IMR-90 (cell line): ENCODE results near the gene CA6.

Experiments
- CEBPB ChIP-seq: IDR thresholded peaks from 2 replicates; pipeline ENCODE4 v1.6.1; 2012; ENCODE audit warnings: low read depth, low read length, improper control_type of control experiment
- CHD1 ChIP-seq: IDR thresholded peaks from 2 replicates; pipeline ENCODE4 v1.6.1; 2012; ENCODE audit warnings: low read depth, low read length, improper control_type of control experiment
- CTCF ChIP-seq: conservative IDR thresholded peaks from 2 replicates; pipeline ENCODE4 v1.5.1; 2012; ENCODE audit warnings: mild to moderate bottlenecking, low read depth, low read length, improper control_type of control experiment
- FOS ChIP-seq: fragments of 150-350 bp; IDR thresholded peaks from 2 replicates; pipeline ENCODE4 v1.6.1; 2016; ENCODE audit warnings: low read depth, low read length
- MXI1 ChIP-seq: IDR thresholded peaks from 2 replicates; pipeline ENCODE4 v1.6.1; 2012; ENCODE audit warnings: low read depth, mild to moderate bottlenecking, low read length, moderate library complexity, borderline replicate concordance
- POLR2A ChIP-seq: IDR thresholded peaks from 2 replicates; pipeline ENCODE4 v1.6.1; 2012; ENCODE audit warnings: mild to moderate bottlenecking, low read depth, low read length
- RAD21 ChIP-seq: IDR thresholded peaks from 2 replicates; pipeline ENCODE4 v1.6.1; 2012; ENCODE audit warnings: low read length, improper control_type of control experiment
- SMC3 ChIP-seq: fragments of 150-350 bp; IDR thresholded peaks from 2 replicates; pipeline ENCODE4 v1.6.1; 2016; ENCODE audit warnings: low read depth, mild to moderate bottlenecking, antibody characterized with exemption, low read length, moderate library complexity

DNA sequence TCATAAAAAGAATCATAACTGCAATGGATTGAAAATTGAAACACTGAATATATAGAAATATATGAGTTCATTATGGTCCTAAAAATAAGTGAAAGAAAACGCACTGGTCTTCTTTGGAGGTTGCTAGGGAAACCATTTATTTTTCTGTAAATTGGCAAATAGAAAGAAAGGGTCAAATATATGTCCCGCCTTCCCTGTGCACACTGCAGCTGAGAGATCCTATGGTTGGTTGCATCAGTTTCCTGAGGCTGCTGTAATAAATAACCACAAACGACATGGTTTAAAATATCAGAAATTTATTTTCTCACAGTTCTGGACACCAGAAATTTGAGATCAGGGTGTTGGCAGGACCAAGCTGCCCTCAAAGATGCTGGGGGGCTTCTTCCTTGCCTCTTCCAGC is 35.0 kb downstream of the CA6 start:
- TF ChIP-seq FOS (no peak), CTCF (no peak), POLR2A (no peak), SMC3 (no peak), CHD1 (no peak), RAD21 (no peak), CEBPB (no peak), MXI1 (no peak)
